Activated T-cell treated with anti-CD3 and anti-CD28 coated beads for 24 hours (primary cell): ENCODE measurements around the gene TSPAN5.
A peak's percentile ranks its signal among the peaks of the same experiment; 100 is the strongest.
"Not testable (repeated sequence)": the region's sequence is repeated elsewhere in the genome, so short reads cannot be mapped to it uniquely, and the experiment has no call there.

ENCODE experiments used
- DNase-seq: peaks from one replicate; pipeline ENCODE4 v3.0.0-alpha.2; 2020; ENCODE audit warnings: low read depth

Gene TSPAN5

GRCh38 chr4:98658287-98659105, at the start of gene TSPAN5:
TSS of gene TSPAN5 (minus strand) at chr4:98658611.
- peak; percentile 79 for DNase-seq

GRCh38 chr4:98706935-98707334, 48.5 kb upstream of the TSPAN5 start:
- no peak for DNase-seq

- peak; percentile 18 for DNase-seq
Observed at GRCh38 chr4:98706200-98706813, 47.9 kb upstream of the TSPAN5 start.

- not testable (repeated sequence) for DNase-seq
Observed at GRCh38 chr4:98705586-98705985, 47.2 kb upstream of the TSPAN5 start.

GRCh38 chr4:98700656-98701055, 42.2 kb upstream of the TSPAN5 start:
- no peak for DNase-seq

- DNase-seq, result no peak
Observed at GRCh38 chr4:98694076-98694475, 35.7 kb upstream of the TSPAN5 start.

GRCh38 chr4:98692411-98692810, 34.0 kb upstream of the TSPAN5 start:
- DNase-seq, result no peak

GRCh38 chr4:98691588-98691987, 33.2 kb upstream of the TSPAN5 start:
- DNase-seq, result no peak

- no peak for DNase-seq
Observed at GRCh38 chr4:98689507-98690174, 31.2 kb upstream of the TSPAN5 start.

GRCh38 chr4:98688411-98689290, 30.2 kb upstream of the TSPAN5 start:
- no peak for DNase-seq

- DNase-seq, result no peak
Observed at GRCh38 chr4:98687876-98688275, 29.5 kb upstream of the TSPAN5 start.

- no peak for DNase-seq
Observed at GRCh38 chr4:98686847-98687246, 28.4 kb upstream of the TSPAN5 start.

- DNase-seq, result no peak
Observed at GRCh38 chr4:98686043-98686707, 27.8 kb upstream of the TSPAN5 start.

- no peak for DNase-seq
Observed at GRCh38 chr4:98685225-98686042, 27.0 kb upstream of the TSPAN5 start.

GRCh38 chr4:98682719-98683118, 24.3 kb upstream of the TSPAN5 start:
- DNase-seq, result no peak

GRCh38 chr4:98680806-98681205, 22.4 kb upstream of the TSPAN5 start:
- DNase-seq, result no peak

- no peak for DNase-seq
Observed at GRCh38 chr4:98679738-98680137, 21.3 kb upstream of the TSPAN5 start.

GRCh38 chr4:98677799-98678198, 19.4 kb upstream of the TSPAN5 start:
- no peak for DNase-seq

GRCh38 chr4:98674404-98675173, 16.2 kb upstream of the TSPAN5 start:
- no peak for DNase-seq

- DNase-seq, result no peak
Observed at GRCh38 chr4:98673978-98674377, 15.6 kb upstream of the TSPAN5 start.
